ENCODE measurements around the gene TSPO. TPM values are rescaled to one million over a fixed set of nuclear protein-coding genes. Genes with fewer than 3 reads are reported as not detected.
A peak's percentile ranks its signal among the peaks of the same experiment; 100 is the strongest.
"Not testable (repeated sequence)": the region's sequence is repeated elsewhere in the genome, so short reads cannot be mapped to it uniquely, and the experiment has no call there.

Gene TSPO
- polyA plus RNA-seq, 1 donor, result 17.5 TPM

- not testable (repeated sequence) for H3K4me3 ChIP-seq (ENCODE audit: low read length); H3K9me3 ChIP-seq (ENCODE audit: control insufficient read depth, low read depth, low read length); H3K27me3 ChIP-seq (ENCODE audit: control insufficient read depth, insufficient read depth, low read length); H3K36me3 ChIP-seq (ENCODE audit: control insufficient read depth, insufficient read depth, low read length); H3K27ac ChIP-seq (ENCODE audit: low read length); DNase-seq; H3K4me1 ChIP-seq (ENCODE audit: control insufficient read depth, insufficient read depth, low read length)
- WGBS (ENCODE audit: insufficient coverage, low lambda C conversion rate), result no CpG with 5 or more reads among the region's 15 CpGs
Measured at GRCh38 chr22:43146332-43146731, 5.0 kb upstream of the TSPO start.

- DNase-seq, result no peak
Measured at GRCh38 chr22:43147821-43148220, 3.5 kb upstream of the TSPO start.

GRCh38 chr22:43148581-43148980, 2.8 kb upstream of the TSPO start:
- no CpG with 5 or more reads among the region's 6 CpGs for WGBS (ENCODE audit: insufficient coverage, low lambda C conversion rate)
- DNase-seq, result no peak

More at GRCh38 chr22:43147821-43148220, 3.5 kb upstream of the TSPO start:
- no CpG with 5 or more reads among the region's 8 CpGs for WGBS (ENCODE audit: insufficient coverage, low lambda C conversion rate)
- H3K27me3 ChIP-seq (ENCODE audit: control insufficient read depth, insufficient read depth, low read length), result peaks cover 19% of the 10 kb centered on the region
- no peak overlapping the region for H3K27ac ChIP-seq (ENCODE audit: low read length)
- peaks cover 2% of the 10 kb centered on the region for H3K4me1 ChIP-seq (ENCODE audit: control insufficient read depth, insufficient read depth, low read length)
- H3K4me3 ChIP-seq (ENCODE audit: low read length), result no peak overlapping the region
- H3K36me3 ChIP-seq (ENCODE audit: control insufficient read depth, insufficient read depth, low read length), result no peaks in the 10 kb centered on the region
- no peaks in the 10 kb centered on the region for H3K9me3 ChIP-seq (ENCODE audit: control insufficient read depth, low read depth, low read length)

GRCh38 chr22:43150731-43151206, 590 bp upstream of the TSPO start:
- peaks cover 2% of the 10 kb centered on the region for H3K4me1 ChIP-seq (ENCODE audit: control insufficient read depth, insufficient read depth, low read length)
- no peak for DNase-seq

More at GRCh38 chr22:43148581-43148980, 2.8 kb upstream of the TSPO start:
- H3K27ac ChIP-seq (ENCODE audit: low read length), result no peak overlapping the region
- no peaks in the 10 kb centered on the region for H3K9me3 ChIP-seq (ENCODE audit: control insufficient read depth, low read depth, low read length)
- H3K27me3 ChIP-seq (ENCODE audit: control insufficient read depth, insufficient read depth, low read length), result peaks cover 19% of the 10 kb centered on the region
- H3K36me3 ChIP-seq (ENCODE audit: control insufficient read depth, insufficient read depth, low read length), result no peaks in the 10 kb centered on the region
- peaks cover 2% of the 10 kb centered on the region for H3K4me1 ChIP-seq (ENCODE audit: control insufficient read depth, insufficient read depth, low read length)
- no peak overlapping the region for H3K4me3 ChIP-seq (ENCODE audit: low read length)

GRCh38 chr22:43152003-43152356, 621 bp downstream of the TSPO start:
- WGBS (ENCODE audit: insufficient coverage, low lambda C conversion rate), result no CpG with 5 or more reads among the region's 18 CpGs
- H3K36me3 ChIP-seq (ENCODE audit: control insufficient read depth, insufficient read depth, low read length), result no peaks in the 10 kb centered on the region
- H3K27ac ChIP-seq (ENCODE audit: low read length), result no peak overlapping the region
- H3K4me3 ChIP-seq (ENCODE audit: low read length), result peak overlapping the region; percentile 43
- H3K9me3 ChIP-seq (ENCODE audit: control insufficient read depth, low read depth, low read length), result no peaks in the 10 kb centered on the region
- peaks cover 2% of the 10 kb centered on the region for H3K4me1 ChIP-seq (ENCODE audit: control insufficient read depth, insufficient read depth, low read length)
- DNase-seq, result no peak
- peaks cover 19% of the 10 kb centered on the region for H3K27me3 ChIP-seq (ENCODE audit: control insufficient read depth, insufficient read depth, low read length)

More at GRCh38 chr22:43150731-43151206, 590 bp upstream of the TSPO start:
- WGBS (ENCODE audit: insufficient coverage, low lambda C conversion rate), result no CpG with 5 or more reads among the region's 15 CpGs
- H3K4me3 ChIP-seq (ENCODE audit: low read length), result peak overlapping the region; percentile 43
- H3K9me3 ChIP-seq (ENCODE audit: control insufficient read depth, low read depth, low read length), result no peaks in the 10 kb centered on the region
- no peak overlapping the region for H3K27ac ChIP-seq (ENCODE audit: low read length)
- H3K27me3 ChIP-seq (ENCODE audit: control insufficient read depth, insufficient read depth, low read length), result peaks cover 19% of the 10 kb centered on the region
- H3K36me3 ChIP-seq (ENCODE audit: control insufficient read depth, insufficient read depth, low read length), result no peaks in the 10 kb centered on the region

DNA sequence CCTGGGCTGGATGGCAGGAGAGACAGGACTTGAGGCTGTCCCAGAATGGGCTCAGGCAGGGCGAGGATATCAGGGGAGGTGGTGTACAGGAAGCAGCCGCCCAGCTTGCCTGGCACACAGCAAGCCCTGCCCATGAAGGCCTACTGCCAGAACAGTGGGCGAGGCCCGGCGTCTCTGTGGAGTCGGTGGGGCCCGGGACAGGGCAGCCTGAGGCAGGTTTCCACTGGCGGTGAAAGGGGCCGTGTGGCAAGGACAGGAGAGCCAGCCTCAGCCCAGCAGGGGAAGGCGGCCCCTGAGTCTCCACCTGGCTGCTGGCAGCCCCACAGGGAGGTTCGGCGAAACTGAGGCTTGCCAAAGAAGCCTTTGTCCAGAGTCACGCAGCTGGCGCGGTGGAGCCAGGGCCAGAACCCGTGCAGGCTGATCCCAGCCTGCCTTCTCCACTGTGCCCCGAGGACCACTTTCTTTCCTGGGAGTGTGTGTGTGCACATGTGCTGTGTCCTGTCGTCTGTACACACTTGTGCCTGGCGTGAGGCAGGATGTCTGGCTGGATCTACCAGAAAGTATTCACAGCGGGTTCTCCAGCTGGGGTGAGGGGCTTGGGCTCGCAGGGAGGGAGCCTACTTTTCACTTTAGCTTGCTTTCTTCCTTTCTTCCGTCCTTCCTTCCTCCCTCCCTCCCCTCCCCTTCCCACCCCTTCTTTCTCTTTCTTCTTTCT, 1.2 kb downstream of the TSPO start:
- no peaks in the 10 kb centered on the region for H3K36me3 ChIP-seq (ENCODE audit: control insufficient read depth, insufficient read depth, low read length)
- H3K27ac ChIP-seq (ENCODE audit: low read length), result no peak overlapping the region
- H3K9me3 ChIP-seq (ENCODE audit: control insufficient read depth, low read depth, low read length), result no peaks in the 10 kb centered on the region
- peak in 1 of 2 donors; percentile 30 for DNase-seq
- H3K4me1 ChIP-seq (ENCODE audit: control insufficient read depth, insufficient read depth, low read length), result peaks cover 2% of the 10 kb centered on the region
- peaks cover 19% of the 10 kb centered on the region for H3K27me3 ChIP-seq (ENCODE audit: control insufficient read depth, insufficient read depth, low read length)
- no peak overlapping the region for H3K4me3 ChIP-seq (ENCODE audit: low read length)
- WGBS (ENCODE audit: insufficient coverage, low lambda C conversion rate), result 22% methylated on average over 2 of the region's 22 CpGs

- Histone ChIP-seq H3K27ac (ENCODE audit: low read length) (no peak overlapping the region), H3K27me3 (ENCODE audit: control insufficient read depth, insufficient read depth, low read length) (peaks cover 19% of the 10 kb centered on the region), H3K36me3 (ENCODE audit: control insufficient read depth, insufficient read depth, low read length) (no peaks in the 10 kb centered on the region), H3K9me3 (ENCODE audit: control insufficient read depth, low read depth, low read length) (no peaks in the 10 kb centered on the region), H3K4me1 (ENCODE audit: control insufficient read depth, insufficient read depth, low read length) (peaks cover 2% of the 10 kb centered on the region), H3K4me3 (ENCODE audit: low read length) (no peak overlapping the region)
- DNase-seq, result no peak
- 80% methylated on average over 1 of the region's 9 CpGs for WGBS (ENCODE audit: insufficient coverage, low lambda C conversion rate)
Measured at GRCh38 chr22:43153899-43154298, 2.5 kb downstream of the TSPO start.

DNA sequence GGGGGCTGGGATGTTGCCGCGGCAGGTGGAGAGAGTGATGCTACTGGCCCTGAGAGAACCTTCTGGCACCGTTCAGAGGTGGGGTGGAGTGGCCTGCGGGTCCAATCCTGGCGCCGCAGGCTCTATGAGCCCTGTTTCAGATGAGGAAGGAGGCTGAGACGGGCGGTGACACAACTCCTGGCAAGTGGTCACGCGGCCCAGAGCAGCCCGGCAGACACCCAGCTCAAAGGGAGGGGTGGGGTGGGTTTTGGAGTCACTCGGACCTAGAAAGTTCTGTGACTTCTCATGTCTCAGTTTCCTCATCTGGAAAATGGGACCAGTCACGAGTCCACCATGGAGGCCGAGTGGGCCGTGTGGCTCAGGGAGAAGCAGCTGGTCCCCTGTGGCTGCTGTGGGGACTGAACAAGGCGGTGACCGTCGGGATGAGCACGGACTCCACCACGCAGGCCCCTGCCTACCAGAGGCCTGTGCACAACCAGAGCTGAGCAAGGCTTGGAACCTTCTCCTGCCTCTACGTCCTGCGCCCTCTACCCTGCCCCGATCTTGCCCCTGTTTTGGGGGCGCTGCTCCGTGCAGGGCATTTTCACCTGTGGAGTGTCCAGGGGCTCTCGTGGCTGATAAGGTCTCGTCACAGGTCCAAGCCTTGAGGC, 3.7 kb downstream of the TSPO start:
- DNase-seq, result no peak
- H3K27ac ChIP-seq (ENCODE audit: low read length), result no peak overlapping the region

DNA sequence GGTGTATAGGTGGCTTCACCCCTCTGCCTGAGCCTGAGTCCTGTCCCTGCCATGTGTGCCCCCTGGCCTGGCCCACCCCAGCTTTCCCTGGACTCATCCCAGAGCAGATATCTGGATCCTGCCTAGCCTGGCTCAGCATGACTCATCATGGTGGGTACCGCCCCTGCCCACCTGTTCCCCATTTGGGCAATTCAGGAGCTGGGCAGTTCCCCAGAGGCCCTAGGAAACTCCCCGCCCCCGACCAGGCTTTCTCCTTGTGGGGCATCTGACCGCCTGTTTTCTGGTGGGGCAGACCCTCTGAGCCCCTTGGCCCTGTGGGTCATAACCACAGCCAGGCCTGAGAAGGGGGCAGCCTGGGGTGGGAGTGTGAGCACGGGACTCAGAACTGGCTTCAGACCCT, 4.4 kb downstream of the TSPO start:
- no peak overlapping the region for H3K27ac ChIP-seq (ENCODE audit: low read length)

More for the DNA sequence above, 3.7 kb downstream of the TSPO start:
- H3K4me1 ChIP-seq (ENCODE audit: control insufficient read depth, insufficient read depth, low read length), result peaks cover 2% of the 10 kb centered on the region
- H3K9me3 ChIP-seq (ENCODE audit: control insufficient read depth, low read depth, low read length), result no peaks in the 10 kb centered on the region
- WGBS (ENCODE audit: insufficient coverage, low lambda C conversion rate), result no CpG with 5 or more reads among the region's 27 CpGs
- peaks cover 19% of the 10 kb centered on the region for H3K27me3 ChIP-seq (ENCODE audit: control insufficient read depth, insufficient read depth, low read length)
- no peak overlapping the region for H3K4me3 ChIP-seq (ENCODE audit: low read length)
- H3K36me3 ChIP-seq (ENCODE audit: control insufficient read depth, insufficient read depth, low read length), result no peaks in the 10 kb centered on the region

GRCh38 chr22:43156413-43156812, 5.1 kb downstream of the TSPO start:
- no CpG with 5 or more reads among the region's 12 CpGs for WGBS (ENCODE audit: insufficient coverage, low lambda C conversion rate)
- no peaks in the 10 kb centered on the region for H3K36me3 ChIP-seq (ENCODE audit: control insufficient read depth, insufficient read depth, low read length)
- H3K27ac ChIP-seq (ENCODE audit: low read length), result no peak overlapping the region
- H3K27me3 ChIP-seq (ENCODE audit: control insufficient read depth, insufficient read depth, low read length), result peaks cover 12% of the 10 kb centered on the region
- no peaks in the 10 kb centered on the region for H3K4me1 ChIP-seq (ENCODE audit: control insufficient read depth, insufficient read depth, low read length)
- no peak for DNase-seq
- H3K9me3 ChIP-seq (ENCODE audit: control insufficient read depth, low read depth, low read length), result no peaks in the 10 kb centered on the region
- no peak overlapping the region for H3K4me3 ChIP-seq (ENCODE audit: low read length)

More for the DNA sequence above, 4.4 kb downstream of the TSPO start:
- Histone ChIP-seq H3K27me3 (ENCODE audit: control insufficient read depth, insufficient read depth, low read length) (peaks cover 15% of the 10 kb centered on the region), H3K4me3 (ENCODE audit: low read length) (no peak overlapping the region), H3K4me1 (ENCODE audit: control insufficient read depth, insufficient read depth, low read length) (peaks cover 2% of the 10 kb centered on the region), H3K36me3 (ENCODE audit: control insufficient read depth, insufficient read depth, low read length) (no peaks in the 10 kb centered on the region), H3K9me3 (ENCODE audit: control insufficient read depth, low read depth, low read length) (no peaks in the 10 kb centered on the region)
- no peak for DNase-seq
- WGBS (ENCODE audit: insufficient coverage, low lambda C conversion rate), result no CpG with 5 or more reads among the region's 5 CpGs
